IPS-NIHi11 (cell line): ENCODE data around the gene COX15.
"Not testable (repeated sequence)": the region's sequence is repeated elsewhere in the genome, so short reads cannot be mapped to it uniquely, and the experiment has no call there.

Source experiments
- DNase-seq: peaks from one replicate; pipeline ENCODE4 v3.0.0; 2012; ENCODE audit warnings: mixed read lengths, low spot score

Gene COX15

GRCh38 chr10:99740933-99741559 lies 9.1 kb upstream of the COX15 start:
- DNase-seq = no peak

- DNase-seq = no peak
Measured at GRCh38 chr10:99740260-99740659, 8.3 kb upstream of the COX15 start.

GRCh38 chr10:99734111-99734510 lies 2.2 kb upstream of the COX15 start:
- not testable (repeated sequence) for DNase-seq

- DNase-seq = no peak
Measured at GRCh38 chr10:99733366-99733765, 1.4 kb upstream of the COX15 start.

GRCh38 chr10:99731306-99732032 lies 458 bp downstream of the COX15 start:
- no peak for DNase-seq

- no peak for DNase-seq
Measured at GRCh38 chr10:99730026-99730425, 1.9 kb downstream of the COX15 start.

GRCh38 chr10:99720387-99720786 lies 11.5 kb downstream of the COX15 start:
- no peak for DNase-seq

GRCh38 chr10:99714446-99714845 lies 17.5 kb downstream of the COX15 start:
- no peak for DNase-seq

GRCh38 chr10:99711129-99711719 lies 20.7 kb downstream of the COX15 start:
- DNase-seq = peak; percentile 40

GRCh38 chr10:99709480-99710229 lies 22.3 kb downstream of the COX15 start:
- peak; percentile 28 for DNase-seq

- no peak for DNase-seq
Measured at GRCh38 chr10:99708428-99709012, 23.4 kb downstream of the COX15 start.

- no peak for DNase-seq
Measured at GRCh38 chr10:99700649-99701048, 31.3 kb downstream of the COX15 start.

- DNase-seq = no peak
Measured at GRCh38 chr10:99698504-99699080, 33.3 kb downstream of the COX15 start.

- no peak for DNase-seq
Measured at GRCh38 chr10:99695761-99696160, 36.2 kb downstream of the COX15 start.

- no peak for DNase-seq
Measured at GRCh38 chr10:99693933-99694583, 37.9 kb downstream of the COX15 start.

GRCh38 chr10:99689461-99689860 lies 42.5 kb downstream of the COX15 start:
- no peak for DNase-seq

- no peak for DNase-seq
Measured at GRCh38 chr10:99685597-99685967, 46.3 kb downstream of the COX15 start.

GRCh38 chr10:99682752-99683151 lies 49.2 kb downstream of the COX15 start:
- DNase-seq = peak; percentile 29
